Peyer's patch (tissue), 4 donors: ENCODE data around the gene WDSUB1. TPM values are rescaled to one million over a fixed set of nuclear protein-coding genes. Genes with fewer than 3 reads are reported as not detected.
A peak's percentile ranks its signal among the peaks of the same experiment; 100 is the strongest.

Experiments used
- DNase-seq, 3 donors: peaks; one replicate each; pipeline ENCODE4 v3.0.0-alpha.2; 2017 to 2019
- H3K27ac ChIP-seq, 4 donors: fragments of 200-600 bp; sonication (generic); one replicate each; pipeline ENCODE4 v1.5.1; 2016 to 2019
- H3K27me3 ChIP-seq, 2 donors: fragments of 200-600 bp; sonication (generic); one replicate each; pipeline ENCODE4 v1.5.1; 2019
- H3K36me3 ChIP-seq, 3 donors: fragments of 200-600 bp; sonication (generic); one replicate each; pipeline ENCODE4 v1.5.1; 2016 to 2019
- H3K4me1 ChIP-seq, 4 donors: fragments of 200-600 bp; sonication (generic); one replicate each; pipeline ENCODE4 v1.5.1; 2016 to 2019
- H3K4me3 ChIP-seq, 4 donors: fragments of 200-600 bp; sonication (generic); 1 replicate in 3 of 4; 2 replicates in 1 of 4; pipeline ENCODE4 v1.5.1; 2016 to 2019; ENCODE audit warnings: mild to moderate bottlenecking in 1 of 4
- H3K9me3 ChIP-seq, 4 donors: fragments of 200-600 bp; sonication (generic); one replicate each; pipeline ENCODE4 v1.5.1; 2016 to 2019; ENCODE audit warnings: mild to moderate bottlenecking in 1 of 4
- POLR2A ChIP-seq, 2 donors: fragments of 450-650 bp; IDR thresholded peaks; one replicate each; pipeline ENCODE4 v1.5.1; 2017; ENCODE audit warnings: antibody characterized with exemption in 2 of 2, mild to moderate bottlenecking in 2 of 2, moderate library complexity in 2 of 2
- total RNA-seq, 4 donors: library from RNA; depleted of rRNA; stranded (reverse); fragments of >200 nt; gene quantifications; one replicate each; pipeline ENCODE4 v1.1.0, GENCODE V29; 2016
- TF ChIP-seq, protein P1 (sequence below), 6 experiments: fragments of 450-650 bp in 4 of 6; fragments of 200-600 bp in 2 of 6; sonication (generic) in 1 of 6; IDR thresholded peaks; one replicate each; pipeline ENCODE4 v1.5.1; 2017 to 2019; ENCODE audit warnings: antibody characterized with exemption in 6 of 6, mild to moderate bottlenecking in 3 of 6, moderate library complexity in 1 of 6

WDSUB1 gene, protein sequence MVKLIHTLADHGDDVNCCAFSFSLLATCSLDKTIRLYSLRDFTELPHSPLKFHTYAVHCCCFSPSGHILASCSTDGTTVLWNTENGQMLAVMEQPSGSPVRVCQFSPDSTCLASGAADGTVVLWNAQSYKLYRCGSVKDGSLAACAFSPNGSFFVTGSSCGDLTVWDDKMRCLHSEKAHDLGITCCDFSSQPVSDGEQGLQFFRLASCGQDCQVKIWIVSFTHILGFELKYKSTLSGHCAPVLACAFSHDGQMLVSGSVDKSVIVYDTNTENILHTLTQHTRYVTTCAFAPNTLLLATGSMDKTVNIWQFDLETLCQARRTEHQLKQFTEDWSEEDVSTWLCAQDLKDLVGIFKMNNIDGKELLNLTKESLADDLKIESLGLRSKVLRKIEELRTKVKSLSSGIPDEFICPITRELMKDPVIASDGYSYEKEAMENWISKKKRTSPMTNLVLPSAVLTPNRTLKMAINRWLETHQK
- 1 to 10 TPM; 4.0 to 9.9 (median 8.4) TPM for total RNA-seq

DNA sequence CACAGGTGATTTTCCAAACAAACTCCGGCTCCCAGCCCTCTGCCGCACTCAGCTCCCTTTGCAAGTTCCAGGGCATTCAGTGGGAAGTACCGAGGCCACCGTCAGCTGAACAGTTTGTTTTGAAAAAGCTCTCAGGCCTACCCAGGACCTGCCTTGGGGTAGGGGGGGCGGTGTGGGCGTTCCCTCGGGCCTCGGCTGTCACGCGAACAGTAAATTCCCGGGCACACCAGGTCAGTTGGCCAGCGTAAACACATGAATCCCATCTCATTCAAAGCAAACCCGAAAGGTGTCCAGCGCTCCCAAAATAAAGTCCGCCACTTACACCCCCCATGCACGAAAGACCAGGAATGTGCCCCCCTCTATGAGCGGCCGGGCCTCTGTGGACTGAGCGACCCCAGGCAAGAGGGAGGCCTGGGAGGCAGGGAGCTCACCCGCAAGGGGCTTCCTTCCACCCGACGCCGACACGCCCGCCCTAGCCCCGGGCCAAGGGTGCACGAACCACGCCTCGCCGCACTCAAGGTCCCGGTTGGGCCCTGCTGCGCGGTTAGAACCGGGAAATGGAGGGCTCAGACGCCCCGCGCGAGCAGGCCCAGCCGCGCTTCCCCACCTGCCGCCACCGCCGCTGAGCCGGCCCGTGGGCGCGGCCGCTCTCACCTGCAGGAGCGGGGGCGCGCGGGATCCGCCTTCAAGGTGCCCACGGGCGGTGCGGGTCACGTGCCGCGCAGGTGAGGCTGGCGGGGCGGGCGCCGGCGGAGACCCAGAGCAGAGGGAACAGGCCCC lies at the start of gene WDSUB1:
Gene WDSUB1 (minus strand): TSS at position 775 of the 780 bp plus-strand sequence. CDS start 3,634 bp downstream, outside the sequence.
- Histone ChIP-seq H3K4me3 (peak within 1 kb of the TSS; percentile 67 to 97 (median 85)), H3K4me1 (peaks cover 0 to 20% (median 5%) of the 10 kb centered on the region in 4 donors), H3K36me3 (no peaks in the 10 kb centered on the region), H3K9me3 (no peaks in the 10 kb centered on the region), H3K27ac (peak within 1 kb of the TSS; percentile 63 to 90 (median 79)), H3K27me3 (no peaks in the 10 kb centered on the region)
- DNase-seq: peak; percentile 53 to 75 (median 71)
- TF ChIP-seq, protein P1, sequence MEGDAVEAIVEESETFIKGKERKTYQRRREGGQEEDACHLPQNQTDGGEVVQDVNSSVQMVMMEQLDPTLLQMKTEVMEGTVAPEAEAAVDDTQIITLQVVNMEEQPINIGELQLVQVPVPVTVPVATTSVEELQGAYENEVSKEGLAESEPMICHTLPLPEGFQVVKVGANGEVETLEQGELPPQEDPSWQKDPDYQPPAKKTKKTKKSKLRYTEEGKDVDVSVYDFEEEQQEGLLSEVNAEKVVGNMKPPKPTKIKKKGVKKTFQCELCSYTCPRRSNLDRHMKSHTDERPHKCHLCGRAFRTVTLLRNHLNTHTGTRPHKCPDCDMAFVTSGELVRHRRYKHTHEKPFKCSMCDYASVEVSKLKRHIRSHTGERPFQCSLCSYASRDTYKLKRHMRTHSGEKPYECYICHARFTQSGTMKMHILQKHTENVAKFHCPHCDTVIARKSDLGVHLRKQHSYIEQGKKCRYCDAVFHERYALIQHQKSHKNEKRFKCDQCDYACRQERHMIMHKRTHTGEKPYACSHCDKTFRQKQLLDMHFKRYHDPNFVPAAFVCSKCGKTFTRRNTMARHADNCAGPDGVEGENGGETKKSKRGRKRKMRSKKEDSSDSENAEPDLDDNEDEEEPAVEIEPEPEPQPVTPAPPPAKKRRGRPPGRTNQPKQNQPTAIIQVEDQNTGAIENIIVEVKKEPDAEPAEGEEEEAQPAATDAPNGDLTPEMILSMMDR (IDR thresholded peaks at IDR 0.05): no peak
- TF ChIP-seq POLR2A (IDR thresholded peaks at IDR 0.05): no peak

DNA sequence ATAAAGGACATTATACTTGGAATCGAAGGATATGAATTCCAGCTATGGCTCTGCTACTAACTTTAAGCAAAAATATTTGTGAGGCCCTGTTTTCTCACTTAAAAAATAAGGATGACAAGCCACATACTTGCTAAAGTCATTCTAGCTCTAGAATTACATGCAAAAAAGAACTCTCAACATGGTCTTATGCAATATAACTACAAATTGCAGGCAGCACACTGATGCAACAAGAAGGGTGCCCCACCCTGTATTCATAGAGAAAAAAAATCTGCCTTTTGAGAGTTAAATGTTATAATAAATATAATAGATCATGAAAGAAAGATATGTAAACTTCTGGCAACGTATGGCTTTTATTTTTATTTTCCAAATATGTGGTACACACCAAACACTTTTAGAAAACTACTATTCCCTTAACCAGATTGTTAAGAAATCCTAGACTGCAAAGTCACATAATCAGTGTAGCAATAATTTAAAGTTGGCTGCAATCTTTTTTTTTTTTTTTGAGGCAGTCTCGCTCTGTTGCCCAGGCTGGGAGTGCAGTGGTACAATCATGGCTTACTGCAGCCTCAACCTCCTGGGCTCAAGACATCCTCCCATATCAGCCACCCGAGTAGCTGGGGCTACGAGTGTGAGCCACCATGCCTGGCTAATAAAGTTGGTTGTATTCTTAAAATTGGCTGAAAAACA lies 40.2 kb upstream of the WDSUB1 start:
- H3K4me3 ChIP-seq: no peak overlapping the region
- H3K27me3 ChIP-seq: no peaks in the 10 kb centered on the region
- no peak overlapping the region for H3K27ac ChIP-seq
- peaks cover 0 to 60% (median 0%) of the 10 kb centered on the region in 3 donors for H3K36me3 ChIP-seq
- TF ChIP-seq, protein P1 (IDR thresholded peaks at IDR 0.05): no peak
- TF ChIP-seq POLR2A (IDR thresholded peaks at IDR 0.05): no peak
- no peak for DNase-seq
- no peaks in the 10 kb centered on the region for H3K4me1 ChIP-seq
- no peaks in the 10 kb centered on the region for H3K9me3 ChIP-seq

DNA sequence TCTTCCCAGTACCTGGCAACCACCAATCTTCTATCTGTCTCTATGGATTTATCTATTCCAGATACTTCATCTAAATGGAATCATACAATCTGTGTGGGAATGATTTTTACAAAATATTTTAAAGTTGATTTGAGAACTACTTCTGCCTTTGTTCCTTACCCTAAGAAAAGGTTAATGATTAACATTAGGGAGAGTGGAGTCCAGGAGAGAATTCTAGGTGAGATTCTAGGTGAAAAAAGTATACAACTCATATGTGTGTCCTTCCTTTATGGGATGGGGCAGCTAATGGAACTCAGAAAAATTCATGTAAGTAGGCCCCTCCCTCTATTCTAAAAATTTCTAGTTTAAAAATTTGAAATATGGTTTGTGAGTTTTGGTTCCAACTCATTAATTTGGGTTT lies 35.9 kb upstream of the WDSUB1 start:
- Histone ChIP-seq H3K27me3 (no peaks in the 10 kb centered on the region), H3K27ac (no peak overlapping the region), H3K9me3 (no peaks in the 10 kb centered on the region), H3K4me1 (no peaks in the 10 kb centered on the region), H3K4me3 (no peak overlapping the region), H3K36me3 (peaks cover 0 to 66% (median 2%) of the 10 kb centered on the region in 3 donors)
- TF ChIP-seq POLR2A (IDR thresholded peaks at IDR 0.05): no peak
- TF ChIP-seq, protein P1 (IDR thresholded peaks at IDR 0.05): no peak
- DNase-seq: no peak

DNA sequence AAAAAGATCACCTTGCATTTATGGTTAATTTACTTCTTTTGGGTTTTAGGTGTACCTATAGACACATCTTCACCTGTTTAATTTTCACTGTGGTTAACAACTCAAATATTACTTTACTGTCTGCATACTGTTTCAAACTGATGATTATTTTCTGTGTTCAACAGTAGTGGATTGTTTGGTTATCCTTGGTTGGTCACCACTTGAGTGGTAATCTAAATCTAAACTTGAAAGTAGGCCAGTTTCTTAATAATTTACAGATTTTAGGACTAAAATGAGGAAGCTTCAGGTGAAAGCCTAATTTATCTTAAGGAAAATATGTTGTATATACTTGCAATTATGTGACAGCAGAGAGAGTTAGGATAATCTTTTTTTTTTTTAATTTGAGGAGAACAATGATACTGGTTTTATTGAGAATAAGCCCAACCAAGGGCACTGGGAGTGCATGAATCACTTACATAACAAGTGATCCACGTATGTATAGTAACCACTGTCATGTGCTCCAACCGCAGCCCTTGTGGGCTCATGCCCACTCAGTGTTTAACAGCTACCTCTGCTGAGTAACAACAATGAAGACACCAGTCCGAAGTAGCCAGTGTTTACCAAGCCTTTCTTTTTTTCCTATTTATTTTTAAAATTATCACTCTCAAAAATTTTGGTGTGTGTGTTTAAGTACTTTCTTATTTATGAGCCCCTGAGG lies 31.0 kb upstream of the WDSUB1 start:
- DNase-seq: no peak
- Histone ChIP-seq H3K27ac (no peak overlapping the region), H3K4me1 (no peaks in the 10 kb centered on the region), H3K9me3 (no peaks in the 10 kb centered on the region), H3K4me3 (no peak overlapping the region), H3K27me3 (no peaks in the 10 kb centered on the region), H3K36me3 (peaks cover 0 to 68% (median 2%) of the 10 kb centered on the region in 3 donors)
- no peak for TF ChIP-seq POLR2A (IDR thresholded peaks at IDR 0.05)
- TF ChIP-seq, protein P1 (IDR thresholded peaks at IDR 0.05): no peak

DNA sequence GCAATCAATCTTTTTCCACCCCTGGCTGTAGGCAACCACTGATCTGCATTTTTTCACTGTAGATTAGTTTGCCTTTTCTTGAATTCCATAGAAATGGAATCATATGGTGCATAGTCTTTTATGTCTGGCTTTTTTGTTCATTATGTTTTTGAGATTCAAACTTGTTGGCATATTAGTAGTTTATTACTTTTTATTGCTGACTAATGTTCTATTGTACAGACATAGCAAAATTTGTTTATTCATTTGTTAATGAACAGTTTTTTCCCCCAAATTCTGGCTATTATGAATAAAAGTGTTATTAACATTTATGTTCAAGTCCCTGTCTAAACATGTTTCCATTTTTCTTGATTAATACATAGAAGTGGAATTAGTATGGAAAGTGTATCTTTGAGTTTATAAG lies 21.4 kb upstream of the WDSUB1 start:
- Histone ChIP-seq H3K4me1 (no peaks in the 10 kb centered on the region), H3K9me3 (no peaks in the 10 kb centered on the region), H3K27ac (no peak overlapping the region), H3K36me3 (no peaks in the 10 kb centered on the region), H3K4me3 (no peak overlapping the region), H3K27me3 (no peaks in the 10 kb centered on the region)
- TF ChIP-seq, protein P1 (IDR thresholded peaks at IDR 0.05): no peak
- no peak for TF ChIP-seq POLR2A (IDR thresholded peaks at IDR 0.05)
- DNase-seq: no peak
